Endothelial cell of umbilical vein (primary cell): ENCODE data around the gene SPHK2.

ENCODE experiments used
- EZH2 ChIP-seq: IDR thresholded peaks from 2 replicates; pipeline ENCODE4 v1.6.1; 2012; ENCODE audit warnings: borderline replicate concordance, low read depth, mild to moderate bottlenecking, moderate library complexity, low read length, inconsistent platforms; ENCODE audit not compliant: severe bottlenecking
- MYC ChIP-seq: IDR thresholded peaks from one replicate; pipeline ENCODE4 v1.6.1; 2011; ENCODE audit warnings: mild to moderate bottlenecking, low read depth, low read length
- TF ChIP-seq, protein P1 (sequence below), 2 donors: IDR thresholded peaks; 1 replicate in 1 of 2; 2 replicates in 1 of 2; pipeline ENCODE4 v1.5.1; 2011; ENCODE audit warnings: low read length in 2 of 2, mild to moderate bottlenecking in 2 of 2, moderate library complexity in 2 of 2, control low read depth in 1 of 2, inconsistent platforms in 1 of 2, low read depth in 1 of 2; ENCODE audit not compliant: insufficient read depth in 1 of 2; ENCODE audit errors: extremely low read depth in 1 of 2

DNA sequence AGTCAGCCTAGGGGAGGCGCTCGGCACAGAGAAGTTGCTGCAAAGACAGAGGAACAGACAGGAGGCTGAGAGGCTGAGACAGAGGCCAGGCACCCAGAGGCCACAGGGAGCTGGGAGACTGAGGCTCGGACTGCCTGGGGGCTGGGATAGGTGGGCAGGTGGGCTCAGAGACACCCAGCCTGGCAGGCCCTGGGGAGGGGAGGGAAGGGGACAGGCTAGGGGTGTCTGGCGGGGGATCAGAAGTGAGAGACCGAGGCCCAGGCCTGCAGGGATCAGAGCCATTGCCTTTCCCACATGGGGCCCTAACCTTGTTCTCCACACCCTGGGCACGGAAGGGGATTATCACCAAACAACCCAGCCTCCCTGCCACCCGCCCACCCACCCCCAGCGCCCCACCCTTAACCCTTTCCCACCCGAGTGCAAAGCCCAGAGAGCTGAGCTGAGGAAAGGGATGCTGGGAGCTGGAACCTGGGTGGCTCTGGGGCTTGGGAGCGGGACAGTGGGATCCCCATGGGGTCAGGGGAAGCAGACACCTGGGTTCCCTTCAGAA, 52.2 kb downstream of the SPHK2 start:
- TF ChIP-seq EZH2 (no peak), MYC (no peak)
- TF ChIP-seq, protein P1, sequence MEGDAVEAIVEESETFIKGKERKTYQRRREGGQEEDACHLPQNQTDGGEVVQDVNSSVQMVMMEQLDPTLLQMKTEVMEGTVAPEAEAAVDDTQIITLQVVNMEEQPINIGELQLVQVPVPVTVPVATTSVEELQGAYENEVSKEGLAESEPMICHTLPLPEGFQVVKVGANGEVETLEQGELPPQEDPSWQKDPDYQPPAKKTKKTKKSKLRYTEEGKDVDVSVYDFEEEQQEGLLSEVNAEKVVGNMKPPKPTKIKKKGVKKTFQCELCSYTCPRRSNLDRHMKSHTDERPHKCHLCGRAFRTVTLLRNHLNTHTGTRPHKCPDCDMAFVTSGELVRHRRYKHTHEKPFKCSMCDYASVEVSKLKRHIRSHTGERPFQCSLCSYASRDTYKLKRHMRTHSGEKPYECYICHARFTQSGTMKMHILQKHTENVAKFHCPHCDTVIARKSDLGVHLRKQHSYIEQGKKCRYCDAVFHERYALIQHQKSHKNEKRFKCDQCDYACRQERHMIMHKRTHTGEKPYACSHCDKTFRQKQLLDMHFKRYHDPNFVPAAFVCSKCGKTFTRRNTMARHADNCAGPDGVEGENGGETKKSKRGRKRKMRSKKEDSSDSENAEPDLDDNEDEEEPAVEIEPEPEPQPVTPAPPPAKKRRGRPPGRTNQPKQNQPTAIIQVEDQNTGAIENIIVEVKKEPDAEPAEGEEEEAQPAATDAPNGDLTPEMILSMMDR (IDR thresholded peaks at IDR 0.05; ENCODE audit: extremely low read depth in 1 of 2, insufficient read depth in 1 of 2, low read depth in 1 of 2, low read length in 2 of 2): no peak
